ENCODE measurements around the gene TNFSF18. TPM values are rescaled to one million over a fixed set of nuclear protein-coding genes. Genes with fewer than 3 reads are reported as not detected.
"Not testable (repeated sequence)": the region's sequence is repeated elsewhere in the genome, so short reads cannot be mapped to it uniquely, and the experiment has no call there.

Gene TNFSF18
- total and polyA plus RNA-seq, 2 experiments from 2014 or later, result 0.06 TPM; not detected in 1

DNA sequence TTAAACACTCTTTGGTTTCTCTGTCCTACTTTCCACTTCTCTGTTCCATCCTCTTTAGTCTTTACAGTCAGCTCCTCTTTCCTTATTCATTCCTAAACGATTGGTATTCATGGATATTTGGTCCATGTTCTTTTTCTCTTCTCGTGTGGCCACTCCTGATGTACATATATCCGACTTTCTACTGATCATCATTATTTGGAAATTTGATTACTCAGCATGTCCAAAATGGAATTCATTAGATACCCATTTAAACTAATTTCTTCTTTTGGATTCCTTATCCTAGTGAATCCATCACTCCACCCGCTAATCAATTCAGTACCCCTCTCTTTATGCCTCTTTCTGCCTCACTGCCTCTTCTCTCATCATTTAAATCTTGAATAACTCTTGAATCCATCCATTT is 43.8 kb upstream of the TNFSF18 start:
- Histone ChIP-seq H3K27me3 (no peaks in the 10 kb centered on the region), H3K9me3 (ENCODE audit: low read depth) (no peaks in the 10 kb centered on the region), H3K4me3 (no peak overlapping the region), H3K27ac (no peak overlapping the region), H3K4me1 (ENCODE audit: low read depth) (no peaks in the 10 kb centered on the region), H3K36me3 (no peaks in the 10 kb centered on the region)
- TF ChIP-seq, protein P1, sequence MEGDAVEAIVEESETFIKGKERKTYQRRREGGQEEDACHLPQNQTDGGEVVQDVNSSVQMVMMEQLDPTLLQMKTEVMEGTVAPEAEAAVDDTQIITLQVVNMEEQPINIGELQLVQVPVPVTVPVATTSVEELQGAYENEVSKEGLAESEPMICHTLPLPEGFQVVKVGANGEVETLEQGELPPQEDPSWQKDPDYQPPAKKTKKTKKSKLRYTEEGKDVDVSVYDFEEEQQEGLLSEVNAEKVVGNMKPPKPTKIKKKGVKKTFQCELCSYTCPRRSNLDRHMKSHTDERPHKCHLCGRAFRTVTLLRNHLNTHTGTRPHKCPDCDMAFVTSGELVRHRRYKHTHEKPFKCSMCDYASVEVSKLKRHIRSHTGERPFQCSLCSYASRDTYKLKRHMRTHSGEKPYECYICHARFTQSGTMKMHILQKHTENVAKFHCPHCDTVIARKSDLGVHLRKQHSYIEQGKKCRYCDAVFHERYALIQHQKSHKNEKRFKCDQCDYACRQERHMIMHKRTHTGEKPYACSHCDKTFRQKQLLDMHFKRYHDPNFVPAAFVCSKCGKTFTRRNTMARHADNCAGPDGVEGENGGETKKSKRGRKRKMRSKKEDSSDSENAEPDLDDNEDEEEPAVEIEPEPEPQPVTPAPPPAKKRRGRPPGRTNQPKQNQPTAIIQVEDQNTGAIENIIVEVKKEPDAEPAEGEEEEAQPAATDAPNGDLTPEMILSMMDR (IDR thresholded peaks at IDR 0.05; ENCODE audit: low read depth, low read length), result no peak
- no peak for DNase-seq (ENCODE audit: low read depth in 1 of 2, low spot score in 1 of 2)

DNA sequence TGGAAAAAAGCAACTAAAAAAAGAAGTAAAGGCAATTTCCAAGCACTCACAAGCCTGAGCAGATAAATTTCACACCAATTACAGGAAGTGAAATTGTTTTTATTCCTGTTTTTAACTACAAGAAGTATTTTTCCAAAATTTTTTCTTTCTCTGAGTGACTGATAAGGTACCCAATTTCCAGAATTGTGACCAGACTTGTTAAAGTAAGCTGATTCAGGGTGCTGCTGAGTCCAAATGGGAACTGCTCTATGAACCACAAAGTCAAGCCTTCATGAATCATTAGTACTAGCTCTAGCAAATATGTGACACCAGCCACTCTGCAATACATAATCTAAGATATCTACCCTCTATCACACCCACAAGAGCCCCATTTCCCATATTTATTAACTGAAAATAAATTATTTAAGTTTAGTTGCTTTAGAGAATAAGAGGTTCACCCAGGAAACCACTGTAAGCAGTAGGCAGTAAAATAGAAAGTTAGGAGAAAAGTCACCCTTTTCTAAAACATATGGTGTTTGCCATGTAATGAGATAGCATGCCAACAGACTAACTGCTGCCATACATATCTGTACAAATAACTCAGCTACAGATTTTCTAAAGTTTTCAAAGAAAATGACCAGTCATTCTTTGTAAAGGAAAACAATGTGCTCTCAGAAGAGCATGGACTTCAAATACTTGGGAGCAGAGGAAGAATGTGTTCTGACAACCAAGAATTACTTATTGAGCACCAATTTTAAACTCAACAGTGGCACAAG is 43.1 kb upstream of the TNFSF18 start:
- no peaks in the 10 kb centered on the region for H3K4me1 ChIP-seq (ENCODE audit: low read depth)
- TF ChIP-seq, protein P1 (IDR thresholded peaks at IDR 0.05; ENCODE audit: low read depth, low read length), result no peak
- H3K27me3 ChIP-seq, result no peaks in the 10 kb centered on the region
- no peak overlapping the region for H3K27ac ChIP-seq
- no peak overlapping the region for H3K4me3 ChIP-seq
- no peak for DNase-seq (ENCODE audit: low read depth in 1 of 2, low spot score in 1 of 2)
- H3K9me3 ChIP-seq (ENCODE audit: low read depth), result no peaks in the 10 kb centered on the region
- H3K36me3 ChIP-seq, result no peaks in the 10 kb centered on the region

GRCh38 chr1:173084292-173084691 is 33.6 kb upstream of the TNFSF18 start:
- H3K27me3 ChIP-seq, result no peaks in the 10 kb centered on the region
- H3K9me3 ChIP-seq (ENCODE audit: low read depth), result no peaks in the 10 kb centered on the region
- no peaks in the 10 kb centered on the region for H3K4me1 ChIP-seq (ENCODE audit: low read depth)
- no peaks in the 10 kb centered on the region for H3K36me3 ChIP-seq
- no peak overlapping the region for H3K27ac ChIP-seq
- H3K4me3 ChIP-seq, result no peak overlapping the region
- DNase-seq (ENCODE audit: low read depth in 1 of 2, low spot score in 1 of 2), result peak in 1 of 2 donors; percentile 9
- TF ChIP-seq, protein P1 (IDR thresholded peaks at IDR 0.05; ENCODE audit: low read depth, low read length), result no peak

GRCh38 chr1:173082913-173083312 is 32.2 kb upstream of the TNFSF18 start:
- Histone ChIP-seq H3K4me3 (no peak overlapping the region), H3K27me3 (no peaks in the 10 kb centered on the region), H3K4me1 (ENCODE audit: low read depth) (no peaks in the 10 kb centered on the region), H3K9me3 (ENCODE audit: low read depth) (no peaks in the 10 kb centered on the region), H3K27ac (no peak overlapping the region), H3K36me3 (no peaks in the 10 kb centered on the region)
- no peak for DNase-seq (ENCODE audit: low read depth in 1 of 2, low spot score in 1 of 2)
- TF ChIP-seq, protein P1 (IDR thresholded peaks at IDR 0.05; ENCODE audit: low read depth, low read length), result no peak

- not testable (repeated sequence) for H3K27ac ChIP-seq; H3K9me3 ChIP-seq (ENCODE audit: low read depth); DNase-seq (ENCODE audit: low read depth in 1 of 2, low spot score in 1 of 2); H3K4me1 ChIP-seq (ENCODE audit: low read depth); H3K4me3 ChIP-seq; H3K36me3 ChIP-seq; H3K27me3 ChIP-seq
Measured at GRCh38 chr1:173074217-173074616, 23.5 kb upstream of the TNFSF18 start.

- Histone ChIP-seq H3K4me3 (no peak overlapping the region), H3K36me3 (no peaks in the 10 kb centered on the region), H3K27me3 (no peaks in the 10 kb centered on the region), H3K4me1 (ENCODE audit: low read depth) (no peaks in the 10 kb centered on the region), H3K9me3 (ENCODE audit: low read depth) (no peaks in the 10 kb centered on the region), H3K27ac (no peak overlapping the region)
- peak in 1 of 2 donors; percentile 11 for DNase-seq (ENCODE audit: low read depth in 1 of 2, low spot score in 1 of 2)
- TF ChIP-seq, protein P1 (IDR thresholded peaks at IDR 0.05; ENCODE audit: low read depth, low read length), result no peak
Measured at GRCh38 chr1:173064011-173064410, 13.3 kb upstream of the TNFSF18 start.
